ENCODE data around the gene POLQ. TPM values are rescaled to one million over a fixed set of nuclear protein-coding genes. Genes with fewer than 3 reads are reported as not detected.

POLQ gene
- total and polyA plus RNA-seq, 2 donors (not counting 3 experiments of a cell fraction or from before 2014, with no cell fraction given): 1.8 to 10.8 TPM

GRCh38 chr3:121505256-121505655 is 40.5 kb downstream of the POLQ start:
- Histone ChIP-seq H3K9ac (replicated peaks; ENCODE audit: extremely low read depth, insufficient read depth, low read length) (no peak overlapping the region), H3K27me3 (ENCODE audit: control insufficient read depth in 2 of 2, insufficient read depth in 2 of 2, low read length in 2 of 2) (no peaks in the 10 kb centered on the region), H3K4me2 (ENCODE audit: insufficient read depth, low read length) (no peak overlapping the region), H3K4me3 (replicated peaks in 1 of 3; ENCODE audit: insufficient read depth in 1 of 3, low read depth in 1 of 3, low read length in 3 of 3) (no peak overlapping the region), H2AFZ (ENCODE audit: low read depth, low read length) (no peak overlapping the region), H3K4me1 (ENCODE audit: control insufficient read depth, extremely low read depth, insufficient read depth, low read length) (no peaks in the 10 kb centered on the region), H3K79me2 (ENCODE audit: control insufficient read depth, insufficient read depth, low read length) (no peaks in the 10 kb centered on the region), H4K20me1 (replicated peaks; ENCODE audit: control insufficient read depth, extremely low read depth, insufficient read depth, low read length) (no peaks in the 10 kb centered on the region), H3K36me3 (ENCODE audit: control insufficient read depth in 2 of 2, extremely low read depth in 1 of 2, insufficient read depth in 2 of 2, low read length in 2 of 2) (no peaks in the 10 kb centered on the region), H3K9me3 (replicated peaks; ENCODE audit: control insufficient read depth, insufficient read depth, low read length) (no peaks in the 10 kb centered on the region), H3K9me1 (replicated peaks; ENCODE audit: control insufficient read depth, extremely low read depth, insufficient read depth, low read length) (no peaks in the 10 kb centered on the region), H3K27ac (ENCODE audit: insufficient read depth, low read depth, low read length) (no peak overlapping the region)
- intact Hi-C loops (cut with micrococcal nuclease) (no loop called here), dilution Hi-C loops (cut with MboI; ENCODE audit: extremely low pct_ligation_motif_present, low sequenced_read_pairs) (no loop called here)
- TF ChIP-seq FOS (IDR thresholded peaks at IDR 0.05; ENCODE audit: borderline replicate concordance, insufficient read depth, low read length) (no peak), POLR2AphosphoS5 (IDR thresholded peaks at IDR 0.05; ENCODE audit: insufficient read depth, low read depth, low read length) (no peak), EZH2 (IDR thresholded peaks at IDR 0.05; ENCODE audit: borderline replicate concordance, low read depth, low read length, severe bottlenecking) (no peak), MAX (IDR thresholded peaks at IDR 0.05; ENCODE audit: insufficient read depth, insufficient read length) (no peak), MYC (IDR thresholded peaks at IDR 0.05; ENCODE audit: low read depth, low read length) (no peak), POLR2A (IDR thresholded peaks at IDR 0.05; ENCODE audit: low read depth, low read length) (no peak), GATA2 (IDR thresholded peaks at IDR 0.05; ENCODE audit: insufficient read depth, insufficient read length, low read depth, low read length) (no peak), JUN (IDR thresholded peaks at IDR 0.05; ENCODE audit: borderline replicate concordance, insufficient read depth, insufficient read length, low read depth) (no peak)
- TF ChIP-seq, protein P1, sequence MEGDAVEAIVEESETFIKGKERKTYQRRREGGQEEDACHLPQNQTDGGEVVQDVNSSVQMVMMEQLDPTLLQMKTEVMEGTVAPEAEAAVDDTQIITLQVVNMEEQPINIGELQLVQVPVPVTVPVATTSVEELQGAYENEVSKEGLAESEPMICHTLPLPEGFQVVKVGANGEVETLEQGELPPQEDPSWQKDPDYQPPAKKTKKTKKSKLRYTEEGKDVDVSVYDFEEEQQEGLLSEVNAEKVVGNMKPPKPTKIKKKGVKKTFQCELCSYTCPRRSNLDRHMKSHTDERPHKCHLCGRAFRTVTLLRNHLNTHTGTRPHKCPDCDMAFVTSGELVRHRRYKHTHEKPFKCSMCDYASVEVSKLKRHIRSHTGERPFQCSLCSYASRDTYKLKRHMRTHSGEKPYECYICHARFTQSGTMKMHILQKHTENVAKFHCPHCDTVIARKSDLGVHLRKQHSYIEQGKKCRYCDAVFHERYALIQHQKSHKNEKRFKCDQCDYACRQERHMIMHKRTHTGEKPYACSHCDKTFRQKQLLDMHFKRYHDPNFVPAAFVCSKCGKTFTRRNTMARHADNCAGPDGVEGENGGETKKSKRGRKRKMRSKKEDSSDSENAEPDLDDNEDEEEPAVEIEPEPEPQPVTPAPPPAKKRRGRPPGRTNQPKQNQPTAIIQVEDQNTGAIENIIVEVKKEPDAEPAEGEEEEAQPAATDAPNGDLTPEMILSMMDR (IDR thresholded peaks at IDR 0.05; ENCODE audit: extremely low read depth in 1 of 2, insufficient read depth in 1 of 2, low read depth in 1 of 2, low read length in 2 of 2): no peak
- no TSS peak for BruUV-seq (replicated peaks)
- FAIRE-seq (no peak), DNase-seq (ENCODE audit: low read depth, low spot score) (no peak)
- ChIA-PET POLR2A (no interaction called here), CTCF (no interaction called here)

Data from endothelial cell of umbilical vein (primary cell).